ENCODE data around the gene SOX10. TPM values are rescaled to one million over a fixed set of nuclear protein-coding genes. Genes with fewer than 3 reads are reported as not detected.
A peak's percentile ranks its signal among the peaks of the same experiment; 100 is the strongest.

SOX10 gene
- total and polyA plus RNA-seq, 7 donors, result 0.10 to 0.36 (median 0.18) TPM; not detected in 2

DNA sequence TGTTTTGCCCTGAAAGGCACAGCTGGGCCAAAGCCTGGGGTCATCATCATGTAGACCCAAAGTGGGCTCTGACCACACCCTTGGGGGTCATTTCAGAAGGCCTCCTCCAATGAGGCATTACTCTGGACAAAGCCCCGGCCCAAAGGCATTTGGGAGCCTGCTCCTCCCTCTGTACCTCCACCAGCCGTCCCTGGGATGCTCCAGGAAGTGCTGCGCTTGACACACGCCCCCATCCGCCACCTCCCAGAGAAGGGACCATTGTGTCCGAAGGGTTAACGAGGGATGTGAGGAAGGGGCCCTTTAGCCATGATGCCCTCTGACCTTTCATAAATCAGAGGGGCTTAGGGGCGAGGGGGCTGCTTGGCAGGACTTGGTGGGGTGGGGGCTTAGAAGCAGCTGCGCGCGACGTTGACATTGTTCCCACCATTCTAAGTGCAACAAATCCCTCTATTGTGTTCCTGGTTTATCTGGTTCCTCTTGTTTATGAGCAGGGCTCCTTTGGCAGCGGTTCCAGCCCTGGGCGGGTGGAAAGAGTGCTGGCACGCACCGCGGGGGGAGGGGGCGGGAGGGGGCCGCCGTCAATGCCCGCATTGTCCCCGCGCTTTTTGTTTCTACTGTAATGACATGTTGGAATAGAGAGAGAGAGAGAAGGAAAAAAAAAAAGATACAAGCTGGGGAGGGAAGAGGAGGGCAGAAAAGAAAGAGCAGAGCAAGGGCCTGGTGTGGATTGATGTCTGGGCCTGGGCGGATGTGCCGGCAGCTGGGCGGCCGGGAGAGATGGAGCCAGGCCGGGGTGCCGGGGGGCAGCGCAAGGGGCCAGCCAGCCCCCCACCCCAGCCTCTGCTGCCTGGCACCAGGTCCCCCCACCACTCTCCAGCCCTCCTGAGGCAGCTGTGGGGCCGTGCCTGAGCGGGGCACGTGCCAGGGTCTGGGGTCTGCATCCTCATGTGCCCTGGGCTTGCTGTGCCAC lies 32.1 kb upstream of the SOX10 start:
- Histone ChIP-seq H3K27me3 (ENCODE audit: insufficient read depth in 3 of 3, low read length in 2 of 3) (no peaks in the 10 kb centered on the region), H3K4me3 (no peak overlapping the region), H3K27ac (no peak overlapping the region), H3K4me1 (peaks cover 6% of the 10 kb centered on the region), H3K9me3 (no peaks in the 10 kb centered on the region), H3K36me3 (ENCODE audit: insufficient read depth in 1 of 2, low read depth in 1 of 2) (no peaks in the 10 kb centered on the region)
- ATAC-seq (peak in 2 of 4 donors; percentile 13 to 21), DNase-seq (no peak)
- intact Hi-C loops (cut with DNase I), result no loop called here
- TF ChIP-seq, protein P1, sequence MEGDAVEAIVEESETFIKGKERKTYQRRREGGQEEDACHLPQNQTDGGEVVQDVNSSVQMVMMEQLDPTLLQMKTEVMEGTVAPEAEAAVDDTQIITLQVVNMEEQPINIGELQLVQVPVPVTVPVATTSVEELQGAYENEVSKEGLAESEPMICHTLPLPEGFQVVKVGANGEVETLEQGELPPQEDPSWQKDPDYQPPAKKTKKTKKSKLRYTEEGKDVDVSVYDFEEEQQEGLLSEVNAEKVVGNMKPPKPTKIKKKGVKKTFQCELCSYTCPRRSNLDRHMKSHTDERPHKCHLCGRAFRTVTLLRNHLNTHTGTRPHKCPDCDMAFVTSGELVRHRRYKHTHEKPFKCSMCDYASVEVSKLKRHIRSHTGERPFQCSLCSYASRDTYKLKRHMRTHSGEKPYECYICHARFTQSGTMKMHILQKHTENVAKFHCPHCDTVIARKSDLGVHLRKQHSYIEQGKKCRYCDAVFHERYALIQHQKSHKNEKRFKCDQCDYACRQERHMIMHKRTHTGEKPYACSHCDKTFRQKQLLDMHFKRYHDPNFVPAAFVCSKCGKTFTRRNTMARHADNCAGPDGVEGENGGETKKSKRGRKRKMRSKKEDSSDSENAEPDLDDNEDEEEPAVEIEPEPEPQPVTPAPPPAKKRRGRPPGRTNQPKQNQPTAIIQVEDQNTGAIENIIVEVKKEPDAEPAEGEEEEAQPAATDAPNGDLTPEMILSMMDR (IDR thresholded peaks at IDR 0.05), result no peak
- WGBS, 3 donors, result 41 to 50% (median 45%) methylated on average over 30 to 33 of the region's 33 CpGs

DNA sequence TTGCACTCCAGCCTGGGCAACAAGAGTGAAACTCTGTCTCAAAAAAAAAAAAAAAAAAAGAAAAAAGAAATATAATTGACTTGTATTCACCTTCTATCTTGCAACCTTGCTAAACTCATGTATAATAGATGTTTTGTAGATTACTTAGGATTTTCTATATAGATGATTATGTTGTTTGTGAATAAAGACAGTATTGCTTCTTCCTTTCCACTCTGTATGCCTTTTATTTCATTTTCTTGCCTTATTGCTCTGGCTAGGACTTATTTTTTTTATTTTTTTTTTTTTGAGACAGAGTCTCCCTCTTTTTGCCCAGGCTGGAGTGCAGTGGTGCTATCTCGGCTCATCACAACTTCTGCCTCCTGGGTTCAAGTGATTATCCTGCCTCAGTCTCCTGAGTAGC lies 29.7 kb upstream of the SOX10 start:
- Histone ChIP-seq H3K27me3 (ENCODE audit: insufficient read depth in 3 of 3, low read length in 2 of 3) (no peaks in the 10 kb centered on the region), H3K36me3 (ENCODE audit: insufficient read depth in 1 of 2, low read depth in 1 of 2) (no peaks in the 10 kb centered on the region), H3K4me1 (peaks cover 6% of the 10 kb centered on the region), H3K9me3 (no peaks in the 10 kb centered on the region), H3K4me3 (no peak overlapping the region), H3K27ac (no peak overlapping the region)
- ATAC-seq, result no peak
- TF ChIP-seq, protein P1 (IDR thresholded peaks at IDR 0.05), result no peak
- no peak for DNase-seq
- intact Hi-C loops (cut with DNase I), result no loop called here
- WGBS, 3 donors, result 98 to 100% (median 100%) methylated on average over 1 of the region's 1 CpG

DNA sequence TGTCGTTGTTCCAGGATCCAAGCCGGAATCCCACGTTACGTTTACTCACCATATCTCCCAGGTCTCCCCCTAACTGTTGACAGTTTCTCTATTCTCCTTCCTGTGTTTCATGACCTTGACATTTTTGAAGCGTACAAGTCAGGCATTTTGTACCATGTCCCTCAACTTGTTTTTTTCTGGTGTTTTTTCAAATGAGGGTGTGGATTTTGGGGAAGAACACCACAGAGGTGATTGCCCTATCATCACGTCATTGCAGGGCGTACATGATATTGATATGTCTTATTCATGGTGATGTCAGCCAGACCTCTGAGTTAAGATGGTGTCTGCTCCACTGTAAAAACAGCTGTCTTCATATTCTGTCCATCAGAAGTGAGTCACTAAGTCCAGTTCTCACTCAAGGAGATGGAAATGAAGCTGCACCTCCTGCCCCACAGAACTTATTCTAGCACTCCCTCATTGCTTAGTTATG lies 28.3 kb upstream of the SOX10 start:
- ATAC-seq (no peak), DNase-seq (no peak)
- peaks cover 4% of the 10 kb centered on the region for H3K4me1 ChIP-seq
- H3K36me3 ChIP-seq (ENCODE audit: insufficient read depth in 1 of 2, low read depth in 1 of 2), result no peaks in the 10 kb centered on the region
- no peaks in the 10 kb centered on the region for H3K27me3 ChIP-seq (ENCODE audit: insufficient read depth in 3 of 3, low read length in 2 of 3)
- no peak overlapping the region for H3K4me3 ChIP-seq
- TF ChIP-seq, protein P1 (IDR thresholded peaks at IDR 0.05), result no peak
- H3K27ac ChIP-seq, result no peak overlapping the region
- 83 to 85% (median 84%) methylated on average over 7 of the region's 7 CpGs for WGBS, 3 donors
- no peaks in the 10 kb centered on the region for H3K9me3 ChIP-seq
- intact Hi-C loops (cut with DNase I), result no loop called here

DNA sequence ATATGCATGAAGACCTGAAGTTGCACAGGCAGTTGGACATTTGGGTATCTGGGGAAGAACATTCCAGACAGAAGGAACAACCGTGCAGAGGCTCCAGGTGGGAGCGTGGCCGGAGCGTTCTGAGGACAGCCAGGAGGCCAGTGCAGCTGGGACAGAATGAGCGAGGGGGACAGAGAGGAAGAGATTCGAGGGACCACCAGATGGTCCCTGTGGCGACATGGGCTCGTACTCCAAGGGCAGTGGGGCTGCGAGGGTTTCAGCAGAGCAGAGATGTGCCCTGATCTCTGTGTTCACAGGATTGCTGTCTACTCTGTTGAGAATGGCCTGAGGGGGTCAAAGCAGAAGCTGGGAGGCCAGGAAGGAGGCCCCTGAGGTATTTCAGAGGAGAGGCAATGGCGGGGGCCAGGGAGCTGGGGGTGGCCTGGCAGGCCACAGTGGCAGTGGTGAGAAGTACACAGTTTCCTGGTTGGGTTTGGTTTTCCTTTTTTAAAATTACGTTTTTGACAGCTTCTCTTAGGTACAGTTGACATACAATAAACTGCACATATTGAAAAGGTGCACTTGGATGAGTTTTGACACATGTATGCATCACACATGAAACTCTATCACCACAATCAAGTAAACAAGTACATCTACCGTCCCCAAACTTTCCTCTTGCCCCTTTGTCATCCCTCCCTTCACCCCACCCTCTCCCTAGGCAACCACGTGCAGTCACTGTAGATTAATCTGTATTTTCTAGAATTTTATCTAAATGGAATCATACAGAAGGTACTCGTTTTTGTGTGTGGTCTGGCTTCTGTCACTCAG lies 24.8 kb upstream of the SOX10 start:
- TF ChIP-seq, protein P1 (IDR thresholded peaks at IDR 0.05), result no peak
- no peak for DNase-seq
- no peak for ATAC-seq
- intact Hi-C loops (cut with DNase I), result no loop called here
- H3K9me3 ChIP-seq, result no peaks in the 10 kb centered on the region
- no peaks in the 10 kb centered on the region for H3K27me3 ChIP-seq (ENCODE audit: insufficient read depth in 3 of 3, low read length in 2 of 3)
- no peaks in the 10 kb centered on the region for H3K4me1 ChIP-seq
- no peak overlapping the region for H3K27ac ChIP-seq
- no peak overlapping the region for H3K4me3 ChIP-seq
- whole genome bisulfite sequencing, 3 donors, result 73 to 78% (median 78%) methylated on average over 14 of the region's 14 CpGs
- H3K36me3 ChIP-seq (ENCODE audit: insufficient read depth in 1 of 2, low read depth in 1 of 2), result no peaks in the 10 kb centered on the region
